AG04449 (cell line): ENCODE data around the gene MLIP.

ENCODE experiments used
- CTCF ChIA-PET: fragments of 350-600 bp; formaldehyde crosslinking; extraction: SDS; loops from one replicate; lab custom pipeline; 2021; ENCODE audit warnings: antibody characterized with exemption; lab: Yijun Ruan, JAX
- POLR2A ChIA-PET: fragments of 400-600, 350-600 bp; formaldehyde crosslinking; extraction: SDS; loops from one replicate; lab custom pipeline; 2020; ENCODE audit warnings: antibody characterized with exemption, inconsistent platforms; lab: Yijun Ruan, JAX
- DNase-seq: peaks from one replicate; pipeline ENCODE4 v3.0.0-alpha.2; 2010; ENCODE audit warnings: low read depth, low spot score
- H3K4me3 ChIP-seq: 2 replicates; pipeline ENCODE4 v1.5.1; 2011; ENCODE audit warnings: low read depth, mild to moderate bottlenecking, control low read depth, low read length
- CTCF ChIP-seq: IDR thresholded peaks from one replicate; pipeline ENCODE4 v1.5.1; 2011; ENCODE audit warnings: mild to moderate bottlenecking, moderate library complexity, low read length, control low read depth, inconsistent platforms; ENCODE audit not compliant: insufficient read depth; ENCODE audit errors: missing control alignments

The MLIP gene

DNA sequence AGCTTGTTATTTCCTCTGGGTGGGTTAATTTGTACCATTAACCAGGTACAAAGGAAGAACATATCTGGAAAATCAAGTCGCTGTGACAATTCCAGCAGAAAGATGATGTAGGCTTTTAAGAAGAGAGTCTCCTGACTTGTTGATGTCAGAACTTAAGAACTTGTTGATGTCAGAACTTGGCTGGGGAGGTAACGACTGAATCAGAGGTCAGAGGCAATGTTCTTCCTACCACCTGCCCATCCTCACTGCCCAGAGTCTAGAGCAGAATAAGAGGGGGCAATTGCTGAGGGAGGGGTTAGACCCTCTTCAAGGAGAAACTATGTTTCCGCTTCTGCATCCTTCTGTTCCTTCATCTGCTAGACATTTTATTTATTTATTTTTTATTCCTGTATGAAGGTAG, 18.9 kb downstream of the MLIP start:
- no peak for DNase-seq
- ChIA-PET POLR2A (no interaction called here), CTCF (no interaction called here)
- no peak overlapping the region for H3K4me3 ChIP-seq
- TF ChIP-seq CTCF = no peak

GRCh38 chr6:54132587-54132986, 21.3 kb downstream of the MLIP start:
- no peak overlapping the region for H3K4me3 ChIP-seq
- ChIA-PET POLR2A (no interaction called here), CTCF (no interaction called here)
- no peak for DNase-seq
- no peak for TF ChIP-seq CTCF

DNA sequence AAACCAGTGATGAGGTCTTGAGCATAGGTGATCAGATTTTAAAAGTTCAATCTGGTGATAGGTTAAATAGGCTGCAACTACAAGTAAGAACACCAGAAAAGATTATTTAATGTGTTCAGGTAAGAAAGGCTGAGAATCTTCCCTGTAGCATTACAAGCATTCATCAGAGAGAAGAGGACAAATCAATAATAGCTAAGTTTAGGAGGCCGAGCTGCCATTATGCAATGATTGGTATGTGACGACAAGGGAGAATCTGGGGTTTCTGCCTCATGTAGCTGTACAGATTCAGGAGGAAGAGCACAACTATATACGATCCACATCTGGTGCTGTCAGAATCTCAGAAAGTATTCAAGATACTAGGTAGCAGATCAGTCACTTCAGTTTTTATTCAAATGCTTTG, 21.9 kb downstream of the MLIP start:
- TF ChIP-seq CTCF = no peak
- no peak overlapping the region for H3K4me3 ChIP-seq
- CTCF ChIA-PET = no interaction called here
- DNase-seq = no peak
- POLR2A ChIA-PET = no interaction called here

GRCh38 chr6:54134935-54135334, 23.7 kb downstream of the MLIP start:
- H3K4me3 ChIP-seq = no peak overlapping the region
- CTCF ChIA-PET = no interaction called here
- POLR2A ChIA-PET = no interaction called here
- TF ChIP-seq CTCF = no peak
- no peak for DNase-seq

DNA sequence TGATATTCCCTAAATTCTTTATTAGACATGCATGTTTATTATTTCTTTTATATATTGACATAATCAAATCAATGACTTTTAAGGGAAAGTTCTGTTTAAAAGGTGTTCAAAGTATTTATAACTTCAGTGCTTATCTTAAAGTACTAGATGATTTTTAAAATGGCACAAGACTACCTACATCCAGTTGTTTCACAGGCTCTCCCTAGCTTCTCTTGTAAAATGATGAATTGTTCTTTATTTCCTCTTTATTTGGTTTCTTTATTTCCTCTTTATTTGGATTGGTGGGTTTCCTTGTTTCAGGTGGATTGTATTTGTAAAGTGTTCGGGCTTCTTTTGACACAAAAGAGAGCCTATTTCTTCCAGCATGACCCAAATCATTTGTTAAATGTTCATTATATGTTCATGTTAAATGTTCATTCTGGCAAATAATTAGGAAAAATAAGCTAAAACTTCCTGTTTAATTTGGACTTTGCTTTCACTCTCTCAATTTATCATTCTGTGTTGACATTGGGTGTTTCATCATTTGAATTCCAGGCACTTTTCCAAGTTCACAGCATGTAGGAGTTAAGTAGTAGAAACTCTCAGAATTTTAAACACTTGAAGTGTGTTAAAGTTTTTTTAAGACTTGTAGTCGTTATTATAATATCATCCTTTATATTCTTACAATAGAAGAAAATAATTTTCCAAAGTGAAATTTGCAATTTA, 24.6 kb downstream of the MLIP start:
- no peak overlapping the region for H3K4me3 ChIP-seq
- ChIA-PET CTCF (no interaction called here), POLR2A (no interaction called here)
- DNase-seq = no peak
- no peak for TF ChIP-seq CTCF

DNA sequence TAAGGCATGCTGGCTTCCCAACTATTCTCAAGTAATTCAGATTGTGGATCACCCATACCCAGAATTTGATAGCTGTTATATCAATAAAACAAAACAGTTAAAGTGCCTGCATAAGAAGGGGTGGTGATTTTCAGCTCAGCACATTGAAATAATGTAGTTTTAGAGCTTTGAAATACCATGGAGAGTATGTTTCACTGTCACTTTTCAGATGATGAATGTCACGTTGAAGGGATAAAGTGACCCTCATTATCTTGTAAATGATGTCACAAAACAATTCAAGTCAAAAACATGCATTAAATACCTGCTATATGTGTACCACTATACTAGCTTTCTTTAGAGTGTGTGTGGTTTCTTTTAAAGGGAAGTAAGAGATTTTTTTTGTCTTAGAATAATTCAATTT, 27.6 kb downstream of the MLIP start:
- no peak for TF ChIP-seq CTCF
- DNase-seq = no peak
- no peak overlapping the region for H3K4me3 ChIP-seq
- ChIA-PET POLR2A (interaction anchor here (0.6 kb wide), 1 partner anchor 663 kb away, joined by 3 read pairs; no protein-coding TSS in a partner anchor), CTCF (no interaction called here)
